ENCODE results near the gene IRF2BP1.

- TF ChIP-seq POLR2A (IDR thresholded peaks at IDR 0.05; ENCODE audit: low read length), result no peak
- no peak for TF ChIP-seq GATA1 (IDR thresholded peaks at IDR 0.05; ENCODE audit: low read depth, low read length)
Measured at GRCh38 chr19:45866400-45867176, 19.4 kb downstream of the IRF2BP1 start.

Measured in erythroblast (primary cell).